ENCODE measurements around the gene PIAS3. TPM values are rescaled to one million over a fixed set of nuclear protein-coding genes. Genes with fewer than 3 reads are reported as not detected.

The PIAS3 gene
- total RNA-seq, result 44.4 TPM

- intact Hi-C loops (cut with DNase I), result loop anchor here (1.0 kb wide), 1 partner anchor 14 kb away; the partner anchor contains the start of gene NUDT17
These were observed at the start of gene PIAS3 for GRCh38 chr1:145858901-145859490. PIAS3 (minus strand) TSS chr1:145859081; CDS start chr1:145858990, 91 bp downstream.

GRCh38 chr1:145908653-145909052 lies 49.8 kb upstream of the PIAS3 start:
- no peak for TF ChIP-seq CTCF (IDR thresholded peaks at IDR 0.05)
- Histone ChIP-seq H3K4me3 (peak overlapping the region; percentile 1 to 70), H3K27me3 (no peaks in the 10 kb centered on the region), H3K36me3 (peaks cover 35 to 61% of the 10 kb centered on the region in 2 donors), H3K9me3 (no peaks in the 10 kb centered on the region), H3K27ac (peak overlapping the region; percentile 77 to 86), H3K4me1 (peaks cover 8 to 9% of the 10 kb centered on the region in 2 donors)
- intact Hi-C loops (cut with DNase I), result loop anchor here (1.0 kb wide), 2 partner anchors 16 to 19 kb away; partner anchors contain the start of gene RBM8A
- DNase-seq (ENCODE audit: low spot score in 2 of 2), result peak in 1 of 2 donors; percentile 74

More at GRCh38 chr1:145858901-145859490, at the start of gene PIAS3:
- peaks cover 26 to 27% of the 10 kb centered on the region in 2 donors for H3K36me3 ChIP-seq
- no peaks in the 10 kb centered on the region for H3K27me3 ChIP-seq
- H3K4me3 ChIP-seq, result peak within 1 kb of the TSS; percentile 85 to 92
- H3K4me1 ChIP-seq, result peaks cover 6 to 13% of the 10 kb centered on the region in 2 donors
- TF ChIP-seq CTCF (IDR thresholded peaks at IDR 0.05), result no peak
- H3K27ac ChIP-seq, result peak within 1 kb of the TSS; percentile 92 to 93
- H3K9me3 ChIP-seq, result no peaks in the 10 kb centered on the region
- DNase-seq (ENCODE audit: low spot score in 2 of 2), result peak; percentile 83 to 98

- peak overlapping the region; percentile 77 to 86 for H3K27ac ChIP-seq
- intact Hi-C loops (cut with DNase I), result no loop called here
- peaks cover 40 to 64% of the 10 kb centered on the region in 2 donors for H3K36me3 ChIP-seq
- DNase-seq (ENCODE audit: low spot score in 2 of 2), result peak in 1 of 2 donors; percentile 48
- no peaks in the 10 kb centered on the region for H3K9me3 ChIP-seq
- peak overlapping the region; percentile 1 to 70 for H3K4me3 ChIP-seq
- TF ChIP-seq CTCF (IDR thresholded peaks at IDR 0.05), result no peak
- peaks cover 8 to 9% of the 10 kb centered on the region in 2 donors for H3K4me1 ChIP-seq
- H3K27me3 ChIP-seq, result no peaks in the 10 kb centered on the region
These were observed 48.3 kb upstream of the PIAS3 start for GRCh38 chr1:145906954-145907753.

- H3K4me3 ChIP-seq, result no peak overlapping the region
- H3K27me3 ChIP-seq, result no peaks in the 10 kb centered on the region
- H3K4me1 ChIP-seq, result no peaks in the 10 kb centered on the region
- DNase-seq (ENCODE audit: low spot score in 2 of 2), result peak in 1 of 2 donors; percentile 54
- peak overlapping the region in 1 of 2 donors; percentile 23 for H3K27ac ChIP-seq
- intact Hi-C loops (cut with DNase I), result no loop called here
- TF ChIP-seq CTCF (IDR thresholded peaks at IDR 0.05), result no peak
- peaks cover 84 to 99% of the 10 kb centered on the region in 2 donors for H3K36me3 ChIP-seq
- H3K9me3 ChIP-seq, result no peaks in the 10 kb centered on the region
These were observed 42.6 kb upstream of the PIAS3 start for GRCh38 chr1:145901312-145902021.

GRCh38 chr1:145898756-145899155 lies 39.9 kb upstream of the PIAS3 start:
- Histone ChIP-seq H3K27me3 (no peaks in the 10 kb centered on the region), H3K9me3 (no peaks in the 10 kb centered on the region), H3K36me3 (peaks cover 81 to 92% of the 10 kb centered on the region in 2 donors), H3K4me1 (no peaks in the 10 kb centered on the region), H3K27ac (no peak overlapping the region), H3K4me3 (no peak overlapping the region)
- intact Hi-C loops (cut with DNase I), result no loop called here
- no peak for TF ChIP-seq CTCF (IDR thresholded peaks at IDR 0.05)
- no peak for DNase-seq (ENCODE audit: low spot score in 2 of 2)

All from ascending aorta (tissue), 2 donors.